UCSD-AML1 (cell line): ENCODE data around the gene GP1BB.
"Not testable (repeated sequence)": the region's sequence is repeated elsewhere in the genome, so short reads cannot be mapped to it uniquely, and the experiment has no call there.

Experiments used
- DNase-seq: peaks from one replicate; lab custom pipeline; 2025; ENCODE audit not compliant: unreplicated experiment; lab: John Stamatoyannopoulos, UW

GP1BB gene

GRCh38 chr22:19723232-19723982, at the start of gene GP1BB:
GP1BB (plus strand) TSS chr22:19723539; CDS start chr22:19723570, 31 bp downstream.
- peak; percentile 78 for DNase-seq

- no peak for DNase-seq
Observed at GRCh38 chr22:19673660-19674059, 49.7 kb upstream of the GP1BB start.

DNA sequence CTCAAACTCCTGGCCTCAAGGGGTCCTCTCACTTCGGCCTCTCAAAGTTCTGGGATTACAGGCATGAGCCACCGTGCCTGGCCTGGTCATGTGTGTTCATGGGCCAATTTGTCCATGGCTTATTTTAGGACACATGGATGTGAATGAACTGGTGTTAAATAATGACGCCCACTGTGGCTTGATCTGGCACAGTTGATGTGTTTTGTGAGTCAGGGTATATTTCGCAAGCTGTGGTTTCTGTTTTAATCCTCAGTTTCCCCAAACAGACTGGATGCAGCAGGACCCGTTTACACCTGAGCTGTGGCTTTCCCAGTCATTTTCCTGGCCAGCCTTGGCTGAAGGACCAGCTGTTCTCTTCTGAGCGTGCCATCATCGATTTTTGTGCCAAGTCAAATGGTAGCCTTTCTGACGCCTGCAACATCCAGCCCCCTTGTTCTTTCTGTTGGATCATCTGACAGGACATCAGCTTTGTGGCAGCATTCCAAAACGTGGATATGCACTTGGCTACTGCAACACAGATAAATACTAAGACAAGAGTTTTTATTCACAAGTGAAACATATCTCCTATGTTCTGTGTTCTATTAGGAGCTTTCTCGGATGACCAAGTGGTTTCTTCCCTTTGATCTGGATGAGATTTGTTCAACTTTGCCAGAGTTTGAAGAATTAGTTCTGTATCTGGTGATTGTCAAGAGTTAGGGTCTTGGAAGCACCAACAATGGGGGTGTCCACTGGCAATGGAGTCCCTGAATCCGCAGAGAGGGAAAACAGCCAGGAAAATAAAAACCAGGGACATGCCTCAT, 49.0 kb upstream of the GP1BB start:
- no peak for DNase-seq

GRCh38 chr22:19674929-19675253, 48.4 kb upstream of the GP1BB start:
- DNase-seq: no peak

- DNase-seq: no peak
Observed at GRCh38 chr22:19675428-19675827, 47.9 kb upstream of the GP1BB start.

- not testable (repeated sequence) for DNase-seq
Observed at GRCh38 chr22:19676437-19676836, 46.9 kb upstream of the GP1BB start.

DNA sequence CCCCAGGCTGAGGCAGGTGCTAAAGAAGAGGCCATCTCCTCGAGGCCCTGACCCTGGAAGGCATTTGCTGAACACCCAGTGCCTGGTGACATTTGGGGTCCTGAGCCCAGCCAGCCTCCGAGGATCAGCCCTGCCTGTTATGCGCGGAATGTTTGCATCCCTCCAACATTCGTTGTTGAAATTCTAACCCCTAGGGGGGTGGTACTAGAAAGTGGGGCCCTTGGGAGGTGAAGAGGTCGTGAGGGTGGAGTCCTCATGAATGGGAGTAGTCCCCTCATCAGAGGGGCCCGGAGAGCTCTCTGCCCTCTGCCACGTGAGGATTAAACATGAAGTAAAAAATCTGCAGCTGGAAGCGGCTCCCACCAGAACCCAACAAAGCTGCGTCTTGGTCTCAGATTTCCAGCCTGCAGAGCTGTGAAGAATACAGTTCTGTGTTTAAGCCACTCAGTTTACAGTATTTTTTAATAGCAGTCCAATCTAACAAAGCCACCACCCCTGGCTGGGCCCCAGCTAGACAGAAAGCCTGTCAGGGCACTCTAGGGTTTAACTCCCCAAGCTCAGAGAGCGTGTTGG, 44.3 kb upstream of the GP1BB start:
- no peak for DNase-seq

- peak; percentile 22 for DNase-seq
Observed at GRCh38 chr22:19679522-19680101, 43.7 kb upstream of the GP1BB start.

- DNase-seq: no peak
Observed at GRCh38 chr22:19680287-19680881, 43.0 kb upstream of the GP1BB start.

DNA sequence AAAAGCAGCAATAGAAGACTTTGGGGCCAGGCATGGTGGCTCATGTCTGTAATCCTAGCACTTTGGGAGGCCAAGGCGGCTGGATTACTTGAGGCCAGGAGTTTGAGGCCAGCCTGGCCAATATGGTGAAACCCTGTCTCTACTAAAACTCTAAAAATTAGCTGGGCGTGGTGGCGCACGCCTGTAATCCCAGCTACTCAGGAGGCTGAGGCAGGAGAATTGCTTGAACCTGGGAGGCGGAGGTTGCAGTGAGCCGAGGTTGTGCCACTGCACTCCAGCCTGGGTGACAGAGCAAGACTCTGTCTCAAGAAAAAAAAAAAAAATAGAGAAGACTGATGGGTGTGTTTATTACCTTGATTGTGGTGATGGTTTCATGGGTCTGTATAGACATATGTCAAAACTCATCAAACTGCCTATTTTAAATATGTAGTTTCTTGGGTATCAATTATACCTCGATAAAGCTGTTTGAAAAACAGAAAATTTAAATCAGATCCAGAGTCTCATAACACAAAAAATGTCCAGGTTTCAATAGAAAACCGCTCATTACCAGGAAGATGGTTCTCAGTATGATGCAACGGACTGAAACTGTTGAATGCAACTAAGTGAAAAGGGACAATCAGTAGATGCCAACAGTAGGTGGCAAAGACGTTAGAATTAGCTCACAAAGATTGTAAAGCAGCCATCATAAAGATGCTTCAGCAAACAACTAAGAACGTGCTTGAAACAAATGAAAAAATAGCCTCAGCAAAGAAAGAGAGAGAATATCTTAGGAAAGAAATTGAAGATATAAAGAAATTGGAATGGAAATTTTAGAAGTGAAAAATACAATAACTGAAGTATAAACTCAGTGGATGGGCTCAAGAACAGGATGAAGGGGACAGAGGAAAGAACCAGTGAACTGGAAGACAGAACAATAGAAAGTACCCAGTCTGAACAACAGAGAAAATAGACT, 42.2 kb upstream of the GP1BB start:
- no peak for DNase-seq

GRCh38 chr22:19681863-19682245, 41.5 kb upstream of the GP1BB start:
- DNase-seq: no peak

GRCh38 chr22:19686946-19687345, 36.4 kb upstream of the GP1BB start:
- DNase-seq: no peak

- DNase-seq: no peak
Observed at GRCh38 chr22:19687561-19688300, 35.6 kb upstream of the GP1BB start.

DNA sequence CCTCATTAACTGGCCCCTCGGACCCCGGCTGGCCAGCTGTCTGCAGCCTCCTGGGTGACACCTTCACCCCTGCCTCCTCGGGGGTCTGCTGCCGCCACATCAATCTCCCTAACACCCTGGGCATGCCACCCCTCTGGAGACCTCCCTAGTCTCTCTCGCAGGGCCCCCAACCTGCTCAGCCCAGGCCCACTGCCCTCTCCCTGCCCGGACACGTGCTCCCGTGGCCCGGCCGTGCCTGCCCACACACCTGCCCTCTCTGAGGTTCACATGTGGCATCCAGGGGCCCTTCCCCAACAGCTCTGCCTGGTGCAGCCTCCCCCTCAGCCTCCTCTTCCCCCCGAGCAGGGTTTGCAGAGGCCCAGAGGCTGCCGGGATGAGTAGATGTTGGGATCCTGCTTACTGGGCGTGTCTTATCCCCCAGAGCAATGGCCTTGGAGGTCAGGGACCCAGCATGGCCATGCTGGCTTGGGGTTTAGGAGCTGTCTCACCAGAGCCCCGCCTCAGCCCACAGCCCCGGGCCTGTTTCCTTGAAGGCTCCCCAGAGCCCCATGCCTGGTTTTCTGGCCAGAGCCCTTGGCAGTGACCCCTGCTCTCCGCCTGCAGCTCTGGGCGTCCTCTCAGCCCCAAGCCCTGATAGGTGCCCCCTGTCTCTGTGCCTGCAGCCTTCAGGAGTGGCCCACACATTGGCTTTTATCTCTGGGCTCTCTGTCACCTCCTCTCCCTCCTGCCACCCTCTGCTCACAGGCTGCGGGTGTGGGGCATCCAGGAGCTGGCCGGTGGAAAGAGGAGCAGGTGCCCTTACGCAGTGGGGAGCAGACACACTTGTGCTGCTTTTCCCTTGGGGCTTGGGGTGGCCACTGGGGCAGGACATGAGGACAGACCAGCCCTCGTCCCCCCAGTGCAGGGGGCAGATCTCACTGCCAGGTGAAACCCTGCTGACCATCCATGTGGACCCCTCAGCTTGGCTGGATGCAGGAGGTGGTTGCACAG, 34.7 kb upstream of the GP1BB start:
- no peak for DNase-seq

GRCh38 chr22:19689408-19689807, 33.9 kb upstream of the GP1BB start:
- no peak for DNase-seq

- DNase-seq: no peak
Observed at GRCh38 chr22:19691007-19691720, 32.2 kb upstream of the GP1BB start.

- no peak for DNase-seq
Observed at GRCh38 chr22:19691721-19692341, 31.5 kb upstream of the GP1BB start.
